Neural progenitor cell (in vitro differentiated cells): ENCODE measurements around the gene RALGAPB.

Experiments
- EZH2 ChIP-seq: fragments of 200-600 bp; sonication (generic); IDR thresholded peaks from 2 replicates; pipeline ENCODE4 v1.6.1; 2017; ENCODE audit warnings: antibody characterized with exemption, mild to moderate bottlenecking, moderate library complexity
- TF ChIP-seq, protein P1 (sequence below): fragments of 200-600 bp; sonication (generic); IDR thresholded peaks from 2 replicates; pipeline ENCODE4 v1.5.1; 2017; ENCODE audit warnings: antibody characterized with exemption, mild to moderate bottlenecking

DNA sequence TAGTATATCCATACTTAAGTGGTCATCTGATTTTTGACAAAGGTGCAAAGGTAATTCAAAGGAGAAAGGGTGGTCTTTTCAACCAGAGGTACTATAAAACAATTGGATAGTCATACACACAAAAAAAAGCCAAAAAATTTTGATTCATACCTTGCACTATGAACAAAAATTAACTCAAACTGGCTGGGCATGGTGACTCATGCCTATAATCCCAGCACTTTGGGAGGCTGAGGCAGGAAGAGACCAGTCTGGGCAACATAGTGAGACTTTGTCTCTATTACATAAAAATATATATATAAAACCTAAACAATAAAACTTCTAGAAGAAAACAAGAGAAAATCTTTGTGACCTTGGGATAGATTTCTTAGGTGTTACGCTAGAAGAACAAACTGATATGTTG is 64.5 kb downstream of the RALGAPB start:
- TF ChIP-seq, protein P1, sequence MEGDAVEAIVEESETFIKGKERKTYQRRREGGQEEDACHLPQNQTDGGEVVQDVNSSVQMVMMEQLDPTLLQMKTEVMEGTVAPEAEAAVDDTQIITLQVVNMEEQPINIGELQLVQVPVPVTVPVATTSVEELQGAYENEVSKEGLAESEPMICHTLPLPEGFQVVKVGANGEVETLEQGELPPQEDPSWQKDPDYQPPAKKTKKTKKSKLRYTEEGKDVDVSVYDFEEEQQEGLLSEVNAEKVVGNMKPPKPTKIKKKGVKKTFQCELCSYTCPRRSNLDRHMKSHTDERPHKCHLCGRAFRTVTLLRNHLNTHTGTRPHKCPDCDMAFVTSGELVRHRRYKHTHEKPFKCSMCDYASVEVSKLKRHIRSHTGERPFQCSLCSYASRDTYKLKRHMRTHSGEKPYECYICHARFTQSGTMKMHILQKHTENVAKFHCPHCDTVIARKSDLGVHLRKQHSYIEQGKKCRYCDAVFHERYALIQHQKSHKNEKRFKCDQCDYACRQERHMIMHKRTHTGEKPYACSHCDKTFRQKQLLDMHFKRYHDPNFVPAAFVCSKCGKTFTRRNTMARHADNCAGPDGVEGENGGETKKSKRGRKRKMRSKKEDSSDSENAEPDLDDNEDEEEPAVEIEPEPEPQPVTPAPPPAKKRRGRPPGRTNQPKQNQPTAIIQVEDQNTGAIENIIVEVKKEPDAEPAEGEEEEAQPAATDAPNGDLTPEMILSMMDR, result no peak
- TF ChIP-seq EZH2, result no peak
